Hindlimb muscle (tissue), 1 donor: ENCODE data around the gene COL4A5. TPM values are rescaled to one million over a fixed set of nuclear protein-coding genes. Genes with fewer than 3 reads are reported as not detected.
"Not testable (repeated sequence)": the region's sequence is repeated elsewhere in the genome, so short reads cannot be mapped to it uniquely, and the experiment has no call there.

Experiments used
- DNase-seq: peaks from one replicate; pipeline ENCODE4 v3.0.0-alpha.2; 2013
- polyA plus RNA-seq: library from polyadenylated mRNA; unstranded; fragments of 120-200 nt; gene quantifications from one replicate; pipeline ENCODE4 v1.2.1, GENCODE V29; 2013; ENCODE audit not compliant: insufficient read length

COL4A5 gene
- polyA plus RNA-seq, 1 donor, result 18.4 TPM

GRCh38 chrX:108456971-108457477, 17.4 kb downstream of the COL4A5 start:
- DNase-seq, result no peak

- DNase-seq, result no peak
These were observed 25.0 kb downstream of the COL4A5 start for GRCh38 chrX:108464604-108465003.

GRCh38 chrX:108468486-108468885, 28.8 kb downstream of the COL4A5 start:
- DNase-seq, result no peak

- DNase-seq, result no peak
These were observed 34.3 kb downstream of the COL4A5 start for GRCh38 chrX:108473979-108474378.

GRCh38 chrX:108481528-108481927, 41.9 kb downstream of the COL4A5 start:
- DNase-seq, result not testable (repeated sequence)

- DNase-seq, result no peak
These were observed 44.6 kb downstream of the COL4A5 start for GRCh38 chrX:108484251-108484650.

GRCh38 chrX:108485960-108486359, 46.3 kb downstream of the COL4A5 start:
- DNase-seq, result no peak

- DNase-seq, result no peak
These were observed 54.9 kb downstream of the COL4A5 start for GRCh38 chrX:108494406-108495090.

- DNase-seq, result no peak
These were observed 72.1 kb downstream of the COL4A5 start for GRCh38 chrX:108511721-108512120.

- no peak for DNase-seq
These were observed 76.5 kb downstream of the COL4A5 start for GRCh38 chrX:108516184-108516583.

- no peak for DNase-seq
These were observed 88.1 kb downstream of the COL4A5 start for GRCh38 chrX:108527724-108528123.

GRCh38 chrX:108537005-108537404, 97.4 kb downstream of the COL4A5 start:
- peak; percentile 3 for DNase-seq

- DNase-seq, result no peak
These were observed 101.6 kb downstream of the COL4A5 start for GRCh38 chrX:108541286-108541685.

GRCh38 chrX:108557580-108557979, 117.9 kb downstream of the COL4A5 start:
- DNase-seq, result no peak

- DNase-seq, result no peak
These were observed 118.6 kb downstream of the COL4A5 start for GRCh38 chrX:108558217-108558616.

- no peak for DNase-seq
These were observed 133.5 kb downstream of the COL4A5 start for GRCh38 chrX:108573136-108573535.

GRCh38 chrX:108582151-108582550, 142.5 kb downstream of the COL4A5 start:
- DNase-seq, result no peak

- DNase-seq, result no peak
These were observed 145.1 kb downstream of the COL4A5 start for GRCh38 chrX:108584617-108585211.

- no peak for DNase-seq
These were observed 150.9 kb downstream of the COL4A5 start for GRCh38 chrX:108590496-108590895.

GRCh38 chrX:108601276-108601675, 161.6 kb downstream of the COL4A5 start:
- no peak for DNase-seq

- DNase-seq, result no peak
These were observed 170.5 kb downstream of the COL4A5 start for GRCh38 chrX:108610141-108610540.

- no peak for DNase-seq
These were observed 175.0 kb downstream of the COL4A5 start for GRCh38 chrX:108614616-108615015.

GRCh38 chrX:108640817-108641216, 201.2 kb downstream of the COL4A5 start:
- no peak for DNase-seq

- no peak for DNase-seq
These were observed 202.1 kb downstream of the COL4A5 start for GRCh38 chrX:108641589-108642272.
